ENCODE data around the gene PFDN6.

PFDN6 gene

DNA sequence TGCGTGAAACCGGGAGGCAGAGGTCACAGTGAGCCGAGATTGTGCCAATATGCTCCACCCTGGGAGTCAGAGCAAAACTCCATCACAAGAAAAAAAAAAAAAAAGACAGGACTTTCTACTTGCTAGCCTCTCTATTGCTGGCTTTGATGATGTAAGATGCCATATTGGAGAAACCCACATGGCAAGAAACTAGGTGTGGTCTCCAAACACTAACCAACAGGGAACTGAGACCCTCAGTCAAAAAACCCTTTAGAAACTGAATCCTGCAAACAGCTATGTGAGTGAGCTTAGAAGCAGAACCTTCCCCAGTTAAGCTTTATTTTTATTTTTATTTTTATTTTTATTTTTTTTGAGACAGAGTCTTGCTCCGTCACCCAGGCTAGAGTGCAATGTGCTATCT is 46.5 kb downstream of the PFDN6 start:
- no peak overlapping the region for H2AFZ ChIP-seq (ENCODE audit: low read depth, low read length, severe bottlenecking)
- no peaks in the 10 kb centered on the region for H4K20me1 ChIP-seq (ENCODE audit: low read depth, low read length)
- TF ChIP-seq, protein P1, sequence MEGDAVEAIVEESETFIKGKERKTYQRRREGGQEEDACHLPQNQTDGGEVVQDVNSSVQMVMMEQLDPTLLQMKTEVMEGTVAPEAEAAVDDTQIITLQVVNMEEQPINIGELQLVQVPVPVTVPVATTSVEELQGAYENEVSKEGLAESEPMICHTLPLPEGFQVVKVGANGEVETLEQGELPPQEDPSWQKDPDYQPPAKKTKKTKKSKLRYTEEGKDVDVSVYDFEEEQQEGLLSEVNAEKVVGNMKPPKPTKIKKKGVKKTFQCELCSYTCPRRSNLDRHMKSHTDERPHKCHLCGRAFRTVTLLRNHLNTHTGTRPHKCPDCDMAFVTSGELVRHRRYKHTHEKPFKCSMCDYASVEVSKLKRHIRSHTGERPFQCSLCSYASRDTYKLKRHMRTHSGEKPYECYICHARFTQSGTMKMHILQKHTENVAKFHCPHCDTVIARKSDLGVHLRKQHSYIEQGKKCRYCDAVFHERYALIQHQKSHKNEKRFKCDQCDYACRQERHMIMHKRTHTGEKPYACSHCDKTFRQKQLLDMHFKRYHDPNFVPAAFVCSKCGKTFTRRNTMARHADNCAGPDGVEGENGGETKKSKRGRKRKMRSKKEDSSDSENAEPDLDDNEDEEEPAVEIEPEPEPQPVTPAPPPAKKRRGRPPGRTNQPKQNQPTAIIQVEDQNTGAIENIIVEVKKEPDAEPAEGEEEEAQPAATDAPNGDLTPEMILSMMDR (IDR thresholded peaks at IDR 0.05; ENCODE audit: insufficient read depth, low read length, poor library complexity, severe bottlenecking): no peak
- TF ChIP-seq EZH2phosphoT487 (conservative IDR thresholded peaks at IDR 0.05; ENCODE audit: low read length): no peak
- no peaks in the 10 kb centered on the region for H3K79me2 ChIP-seq (ENCODE audit: insufficient read depth, low read length)
- no peak overlapping the region for H3K27ac ChIP-seq (ENCODE audit: low read depth, low read length)
- H3K4me3 ChIP-seq (ENCODE audit: insufficient read depth, low read length, poor library complexity, severe bottlenecking): no peak overlapping the region
- H3K27me3 ChIP-seq (ENCODE audit: low read length): no peaks in the 10 kb centered on the region
- H3K4me2 ChIP-seq (ENCODE audit: low read depth, low read length, poor library complexity, severe bottlenecking): no peak overlapping the region
- H3K9me2 ChIP-seq (replicated peaks; ENCODE audit: insufficient read depth, low read length): no peaks in the 10 kb centered on the region
- H3K36me3 ChIP-seq (ENCODE audit: low read length): no peaks in the 10 kb centered on the region
- H3K9me3 ChIP-seq (ENCODE audit: insufficient read depth, low read length): no peaks in the 10 kb centered on the region
- H3K9ac ChIP-seq (ENCODE audit: low read length): no peak overlapping the region
- H3F3A ChIP-seq (ENCODE audit: insufficient read depth): no peaks in the 10 kb centered on the region

- H3K36me3 ChIP-seq (ENCODE audit: low read length): no peaks in the 10 kb centered on the region
- no peak overlapping the region for H3K4me2 ChIP-seq (ENCODE audit: low read depth, low read length, poor library complexity, severe bottlenecking)
- H4K20me1 ChIP-seq (ENCODE audit: low read depth, low read length): no peaks in the 10 kb centered on the region
Observed at GRCh38 chr6:33336495-33336894, 47.1 kb downstream of the PFDN6 start.

DNA sequence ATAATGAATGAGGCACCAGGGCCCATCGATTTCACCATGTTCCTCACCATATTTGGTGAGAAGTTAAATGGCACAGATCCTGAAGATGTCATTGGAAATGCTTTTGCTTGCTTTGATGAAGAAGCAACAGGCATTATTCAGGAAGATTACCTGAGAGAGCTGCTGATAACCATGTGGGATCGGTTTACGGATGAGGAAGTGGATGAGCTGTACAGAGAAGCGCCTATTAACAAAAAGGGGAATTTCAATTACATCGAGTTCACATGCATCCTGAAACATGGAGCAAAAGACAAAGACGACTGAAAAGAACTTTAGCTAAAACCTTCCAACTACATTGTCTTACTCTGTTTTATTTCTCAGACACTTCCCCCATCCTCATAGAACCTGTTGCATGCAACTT is 49.8 kb downstream of the PFDN6 start:
- Histone ChIP-seq H3K79me2 (ENCODE audit: insufficient read depth, low read length) (no peaks in the 10 kb centered on the region), H3K27me3 (ENCODE audit: low read length) (no peaks in the 10 kb centered on the region), H3K9me2 (replicated peaks; ENCODE audit: insufficient read depth, low read length) (no peaks in the 10 kb centered on the region), H3K9ac (ENCODE audit: low read length) (no peak overlapping the region), H3K36me3 (ENCODE audit: low read length) (no peaks in the 10 kb centered on the region), H3F3A (ENCODE audit: insufficient read depth) (peaks cover 8% of the 10 kb centered on the region), H3K9me3 (ENCODE audit: insufficient read depth, low read length) (no peaks in the 10 kb centered on the region), H3K4me3 (ENCODE audit: insufficient read depth, low read length, poor library complexity, severe bottlenecking) (no peak overlapping the region), H3K4me2 (ENCODE audit: low read depth, low read length, poor library complexity, severe bottlenecking) (no peak overlapping the region), H2AFZ (ENCODE audit: low read depth, low read length, severe bottlenecking) (no peak overlapping the region), H3K27ac (ENCODE audit: low read depth, low read length) (no peak overlapping the region), H4K20me1 (ENCODE audit: low read depth, low read length) (no peaks in the 10 kb centered on the region)
- TF ChIP-seq, protein P1 (IDR thresholded peaks at IDR 0.05; ENCODE audit: insufficient read depth, low read length, poor library complexity, severe bottlenecking): no peak
- TF ChIP-seq EZH2phosphoT487 (conservative IDR thresholded peaks at IDR 0.05; ENCODE audit: low read length): no peak

More at GRCh38 chr6:33336495-33336894, 47.1 kb downstream of the PFDN6 start:
- Histone ChIP-seq H3K9me2 (replicated peaks; ENCODE audit: insufficient read depth, low read length) (no peaks in the 10 kb centered on the region), H3K79me2 (ENCODE audit: insufficient read depth, low read length) (no peaks in the 10 kb centered on the region), H3F3A (ENCODE audit: insufficient read depth) (no peaks in the 10 kb centered on the region), H3K27me3 (ENCODE audit: low read length) (no peaks in the 10 kb centered on the region), H3K9ac (ENCODE audit: low read length) (no peak overlapping the region), H2AFZ (ENCODE audit: low read depth, low read length, severe bottlenecking) (no peak overlapping the region), H3K4me3 (ENCODE audit: insufficient read depth, low read length, poor library complexity, severe bottlenecking) (no peak overlapping the region), H3K27ac (ENCODE audit: low read depth, low read length) (no peak overlapping the region), H3K9me3 (ENCODE audit: insufficient read depth, low read length) (no peaks in the 10 kb centered on the region)
- TF ChIP-seq, protein P1 (IDR thresholded peaks at IDR 0.05; ENCODE audit: insufficient read depth, low read length, poor library complexity, severe bottlenecking): no peak
- no peak for TF ChIP-seq EZH2phosphoT487 (conservative IDR thresholded peaks at IDR 0.05; ENCODE audit: low read length)
